DMS 273 treated with DMSO at 0.1 percent for 48 hours (cell line): ENCODE results near the gene PGRMC2.
A peak's percentile ranks its signal among the peaks of the same experiment; 100 is the strongest.
"Not testable (repeated sequence)": the region's sequence is repeated elsewhere in the genome, so short reads cannot be mapped to it uniquely, and the experiment has no call there.

Experiments used
- DNase-seq: peaks from one replicate; lab custom pipeline; 2025; lab: John Stamatoyannopoulos, UW

PGRMC2 gene

DNA sequence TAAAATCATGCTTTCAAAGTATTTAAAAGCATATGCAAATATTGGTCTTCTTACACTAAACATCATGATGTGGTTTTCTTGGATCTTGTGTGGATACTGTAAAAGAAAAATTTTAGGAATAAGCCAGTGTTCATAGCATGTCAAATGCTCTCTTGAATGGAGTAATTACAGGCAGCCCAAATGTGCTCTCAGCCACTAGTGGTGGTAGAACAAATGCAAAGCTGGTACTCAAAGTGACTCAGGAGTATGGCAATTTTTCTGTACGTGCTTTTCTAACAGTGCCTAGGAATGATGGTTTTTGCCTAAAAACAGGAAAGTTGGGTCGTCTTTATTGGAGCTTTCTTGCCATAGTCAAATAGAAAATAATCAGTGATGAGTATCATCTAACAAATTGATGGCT lies 19.9 kb downstream of the PGRMC2 start:
- DNase-seq: no peak

DNA sequence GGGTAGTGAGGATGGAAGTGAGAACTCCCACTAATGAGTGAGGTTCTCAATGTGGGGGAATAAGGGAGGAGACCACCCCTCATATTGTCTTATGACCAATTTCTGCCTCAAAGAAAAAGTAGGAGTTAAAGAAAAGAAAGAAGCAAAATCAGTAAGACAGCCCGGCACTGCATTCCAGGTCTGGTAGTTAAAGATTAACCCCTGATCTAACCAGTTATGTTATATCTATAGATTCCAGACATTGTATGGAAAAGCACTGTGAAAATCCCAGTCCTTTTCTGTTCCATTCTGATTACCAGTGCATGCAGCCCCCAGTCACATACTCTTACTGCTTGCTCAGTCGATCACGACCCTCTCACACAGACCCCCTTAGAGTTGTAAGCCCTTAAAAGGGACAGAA lies 20.4 kb downstream of the PGRMC2 start:
- not testable (repeated sequence) for DNase-seq

DNA sequence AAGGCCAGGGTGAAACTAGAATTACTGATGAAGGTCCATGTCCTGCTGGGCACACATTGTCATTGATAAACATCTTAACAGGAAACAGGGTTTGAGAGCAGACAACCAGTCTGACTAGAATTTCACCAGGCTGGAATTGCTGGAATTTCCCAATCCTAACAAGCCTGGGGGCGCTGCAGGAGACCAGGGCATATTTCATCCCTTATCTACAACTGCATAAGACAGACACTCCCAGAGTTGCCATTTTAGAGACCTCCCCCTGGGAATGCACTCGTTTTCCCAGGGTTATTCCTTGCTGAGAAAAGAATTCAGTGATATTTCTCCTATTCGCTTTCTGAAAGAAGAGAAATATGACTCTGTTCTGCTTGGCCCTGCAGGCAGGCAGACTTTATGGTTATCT lies 22.1 kb downstream of the PGRMC2 start:
- DNase-seq: not testable (repeated sequence)

DNA sequence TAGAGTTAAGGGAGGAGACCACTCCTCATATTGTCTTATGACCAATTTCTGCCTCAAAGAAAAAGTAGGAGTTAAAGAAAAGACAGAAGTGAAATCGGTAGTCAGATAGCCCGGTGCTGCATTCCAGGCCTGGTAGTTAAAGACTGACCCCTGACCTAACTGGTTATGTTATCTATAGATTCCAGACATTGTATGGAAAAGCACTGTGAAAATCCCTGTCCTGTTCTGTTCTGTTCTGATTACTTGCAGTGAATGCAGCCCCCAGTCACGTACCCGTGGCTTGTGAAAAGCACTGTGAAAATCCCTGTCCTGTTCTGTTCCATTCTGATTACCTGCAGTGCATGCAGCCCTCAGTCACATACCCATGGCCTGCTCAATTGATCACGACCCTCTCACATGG lies 27.7 kb downstream of the PGRMC2 start:
- not testable (repeated sequence) for DNase-seq

DNA sequence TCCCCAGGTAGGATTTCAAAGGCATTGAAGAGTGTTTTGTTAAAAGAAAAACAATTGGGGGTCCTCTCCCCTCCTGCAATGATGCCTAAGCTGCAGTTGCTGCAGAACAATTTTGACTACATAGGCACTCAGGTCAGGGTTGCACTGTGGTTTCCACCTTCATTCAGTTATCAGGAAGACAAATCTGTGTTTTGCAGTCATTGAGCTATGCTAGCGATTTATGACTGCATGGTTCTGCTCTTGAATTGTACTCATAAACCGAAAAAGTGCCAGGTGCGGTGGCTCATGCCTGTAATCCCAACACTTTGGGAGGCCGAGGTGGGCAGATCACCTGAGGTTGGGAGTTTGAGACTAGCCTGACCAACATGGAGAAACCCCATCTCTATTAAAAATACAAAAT lies 29.4 kb downstream of the PGRMC2 start:
- DNase-seq: not testable (repeated sequence)

DNA sequence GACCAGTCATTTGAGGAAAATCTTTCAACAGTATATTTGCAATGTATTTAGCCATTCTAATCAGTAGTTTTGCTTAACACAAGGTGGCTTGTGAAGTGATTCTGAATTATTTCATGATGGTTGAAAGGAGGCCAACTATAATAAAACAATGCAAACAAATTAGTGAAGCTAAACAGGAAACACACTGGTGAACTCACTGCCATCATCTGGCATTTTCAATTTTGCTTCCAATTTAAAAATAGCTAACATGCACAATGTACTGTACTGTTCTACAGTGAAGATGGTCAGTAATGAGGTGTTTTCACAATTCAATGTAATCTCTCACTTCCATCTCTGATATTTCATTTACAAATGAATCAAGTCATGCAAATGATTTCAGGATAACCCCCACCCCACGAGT lies 31.1 kb downstream of the PGRMC2 start:
- no peak for DNase-seq

DNA sequence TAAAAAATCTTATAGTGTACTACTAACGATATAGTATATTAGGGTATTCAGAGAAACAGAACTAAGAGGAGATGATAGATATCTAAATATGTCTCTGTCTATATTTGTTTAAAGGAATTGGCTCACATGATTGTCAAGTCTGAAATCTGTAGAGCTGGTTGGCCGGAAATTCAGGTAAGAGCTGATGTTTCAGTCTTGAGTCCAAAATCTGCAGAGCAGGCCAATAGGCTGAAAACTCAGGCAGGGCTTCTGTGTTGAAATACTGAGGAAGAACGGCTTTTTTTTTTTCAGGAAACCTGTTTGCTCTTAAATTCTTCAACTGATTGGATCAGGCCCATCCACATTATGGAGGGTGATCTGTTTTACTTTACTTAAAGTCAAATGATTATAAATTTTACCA lies 31.7 kb downstream of the PGRMC2 start:
- no peak for DNase-seq

DNA sequence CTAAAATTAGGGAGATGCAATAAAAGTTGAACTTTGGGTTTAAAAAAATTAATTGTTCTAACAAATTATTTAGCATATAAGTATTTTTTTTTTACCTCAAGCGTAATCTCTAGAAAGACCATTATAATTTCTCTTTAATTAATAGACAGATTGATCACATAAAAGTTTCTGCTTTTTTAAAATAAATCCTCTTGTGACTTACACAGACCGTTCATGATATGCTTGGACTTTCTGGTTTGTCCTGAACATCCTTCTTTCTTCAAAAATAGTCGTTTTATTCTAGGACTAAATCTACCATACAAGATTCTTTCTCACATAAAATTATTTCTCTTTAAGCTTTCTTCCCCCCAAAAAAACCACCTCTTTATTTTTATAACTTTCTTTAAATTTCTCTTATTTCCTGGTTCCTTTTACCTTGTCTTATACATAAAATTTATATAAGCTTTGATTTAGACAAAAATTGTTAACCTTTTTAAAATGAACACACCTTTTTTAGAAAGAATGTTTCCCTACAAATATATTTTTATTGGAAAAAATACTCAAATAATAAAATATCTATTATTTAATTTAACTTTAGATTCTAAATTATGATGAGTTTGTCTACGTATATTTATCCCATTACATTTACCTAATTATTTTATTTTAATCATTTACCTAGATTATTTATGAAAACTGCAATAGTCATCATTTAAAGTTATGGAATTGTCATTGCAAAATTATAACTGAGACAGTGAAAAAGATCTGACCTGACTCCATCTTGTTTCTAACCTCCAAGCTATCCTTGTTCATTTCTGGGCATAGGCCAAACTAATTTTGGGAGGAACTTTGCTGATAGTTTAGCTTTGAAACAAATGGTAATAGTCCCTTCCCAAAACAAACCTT lies 37.6 kb downstream of the PGRMC2 start:
- DNase-seq: no peak

DNA sequence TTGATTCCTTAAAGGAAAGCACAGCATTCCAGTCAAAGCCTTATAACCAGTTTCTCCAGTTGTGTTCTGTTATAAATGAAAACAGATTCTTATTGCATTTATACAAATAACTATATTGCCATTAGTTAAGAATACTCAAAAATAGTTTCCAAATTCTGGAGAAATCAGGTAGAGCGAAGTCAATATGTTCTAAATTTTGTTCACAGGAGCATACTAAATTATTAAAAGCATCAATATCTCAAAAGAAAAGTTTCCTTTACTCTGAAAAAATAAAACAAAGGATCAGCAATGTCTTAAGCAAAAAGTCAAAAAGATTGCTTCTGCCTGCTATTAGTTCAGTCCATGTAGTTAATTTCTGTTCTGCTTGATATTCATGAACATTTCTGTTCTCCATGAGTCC lies 39.7 kb downstream of the PGRMC2 start:
- no peak for DNase-seq

DNA sequence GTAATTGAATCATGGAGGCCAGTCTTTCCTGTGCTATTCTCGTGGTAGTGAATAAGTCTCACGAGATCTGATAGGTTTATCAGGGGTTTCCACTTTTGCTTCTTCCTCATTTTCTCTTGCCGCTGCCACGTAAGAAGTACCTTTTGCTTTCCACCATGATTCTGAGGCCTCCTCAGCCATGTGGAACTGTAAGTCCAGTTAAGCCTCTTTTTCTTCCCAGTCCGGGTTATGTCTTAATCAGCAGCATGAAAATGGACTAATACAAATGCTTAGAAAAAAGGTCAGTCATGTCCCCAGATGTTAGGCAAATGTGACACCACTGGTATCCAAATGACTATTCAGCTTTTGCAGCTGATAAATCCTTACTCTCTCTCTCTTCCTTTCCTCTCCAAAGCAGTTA lies 42.2 kb downstream of the PGRMC2 start:
- not testable (repeated sequence) for DNase-seq

DNA sequence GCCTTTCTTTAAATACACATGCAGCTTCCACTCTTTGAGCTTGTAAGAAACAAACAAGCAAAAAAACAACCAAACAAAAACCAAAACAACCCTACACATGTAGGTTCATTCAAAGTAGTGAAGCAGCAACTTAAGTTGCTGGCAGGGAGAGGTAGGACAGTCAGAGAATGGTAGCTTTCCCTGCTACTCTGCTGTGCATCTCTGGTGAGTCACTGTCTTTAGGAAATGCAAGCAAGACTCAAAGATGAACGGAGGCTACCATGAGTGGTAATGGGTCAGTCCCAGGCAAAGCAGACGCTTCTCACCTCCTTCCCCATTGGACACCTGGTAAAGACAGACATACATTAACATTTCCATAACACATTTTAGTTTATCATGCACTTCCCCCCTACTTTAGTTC lies 43.2 kb downstream of the PGRMC2 start:
- no peak for DNase-seq

DNA sequence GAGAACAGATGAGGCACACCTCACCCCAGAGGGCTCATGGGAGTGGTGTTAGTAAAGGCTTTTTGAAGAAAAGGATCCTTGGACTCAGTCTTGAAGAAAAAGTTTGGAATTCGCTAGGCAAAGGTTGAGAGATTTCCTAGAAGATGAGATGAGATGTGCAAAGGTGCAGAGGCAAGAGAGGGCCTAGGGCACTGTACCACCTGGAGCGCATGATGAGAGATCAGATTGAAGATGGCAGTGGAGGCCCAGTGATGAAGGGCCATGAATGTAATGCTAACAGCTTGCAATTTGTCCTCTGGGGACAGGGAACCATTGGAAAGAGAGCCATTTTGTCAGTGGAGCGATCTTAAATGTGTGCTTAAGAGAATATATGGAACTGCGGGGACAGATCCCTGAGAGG lies 45.0 kb downstream of the PGRMC2 start:
- DNase-seq: no peak

DNA sequence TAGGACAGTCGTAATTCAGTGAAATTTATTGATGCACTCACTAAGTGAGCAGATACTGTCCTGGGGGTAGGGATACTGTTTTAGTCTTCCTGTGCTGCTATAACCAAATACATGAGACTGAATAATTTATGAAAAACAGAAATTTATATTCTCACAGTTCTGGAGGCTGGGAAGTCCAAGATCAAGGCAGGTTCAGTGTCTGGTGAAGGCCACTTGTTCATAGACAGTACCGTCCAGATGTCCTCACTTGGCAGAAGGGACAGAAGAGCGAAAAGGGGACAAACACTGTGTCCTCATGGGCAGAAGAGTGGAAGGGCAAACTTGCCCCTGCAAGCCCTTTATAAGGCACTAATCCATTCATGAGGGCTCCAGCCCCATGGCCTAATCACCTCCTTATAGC lies 45.6 kb downstream of the PGRMC2 start:
- no peak for DNase-seq

DNA sequence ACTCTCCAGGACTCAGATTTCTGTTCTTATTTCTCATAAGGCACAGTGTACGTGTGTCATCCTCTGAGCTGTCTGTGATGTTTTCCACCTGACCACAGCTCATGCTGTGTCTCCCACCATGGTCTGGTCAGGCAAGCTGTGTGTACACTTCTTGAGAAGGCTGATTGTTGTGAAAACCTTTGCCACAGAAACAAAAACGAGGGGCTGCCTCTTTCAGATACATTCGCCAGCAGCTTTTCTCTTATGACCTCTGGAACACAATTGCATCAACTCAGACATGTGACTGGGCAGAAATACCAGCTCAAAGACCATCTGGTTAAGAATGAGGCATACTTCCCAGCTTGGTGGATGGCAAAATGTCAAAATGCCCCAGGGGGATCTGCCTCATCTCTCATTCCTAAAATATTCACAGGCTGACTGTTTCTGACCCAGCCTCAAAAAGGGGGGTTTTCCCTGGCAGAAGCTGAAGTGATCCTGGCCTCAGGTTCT lies 46.1 kb downstream of the PGRMC2 start:
- DNase-seq: peak; percentile 68

DNA sequence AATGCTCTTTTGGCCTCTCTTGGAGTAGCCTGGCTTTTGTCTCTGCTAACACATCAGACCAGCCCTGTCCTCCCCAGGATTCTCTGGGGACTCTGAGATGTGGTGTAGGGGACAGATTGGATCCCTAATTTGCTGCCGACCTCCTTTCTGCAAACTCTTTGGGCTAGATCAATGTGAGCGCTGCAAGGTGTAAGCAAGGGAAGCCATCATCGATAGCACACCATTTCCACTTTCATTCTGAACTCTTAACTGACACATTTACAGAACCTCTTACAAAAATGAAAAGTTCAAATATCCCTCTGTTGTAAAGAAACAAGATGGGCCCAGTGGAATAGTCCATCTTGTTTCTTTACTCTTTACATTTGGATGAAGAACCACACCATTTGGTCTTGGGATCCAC lies 46.6 kb downstream of the PGRMC2 start:
- no peak for DNase-seq

DNA sequence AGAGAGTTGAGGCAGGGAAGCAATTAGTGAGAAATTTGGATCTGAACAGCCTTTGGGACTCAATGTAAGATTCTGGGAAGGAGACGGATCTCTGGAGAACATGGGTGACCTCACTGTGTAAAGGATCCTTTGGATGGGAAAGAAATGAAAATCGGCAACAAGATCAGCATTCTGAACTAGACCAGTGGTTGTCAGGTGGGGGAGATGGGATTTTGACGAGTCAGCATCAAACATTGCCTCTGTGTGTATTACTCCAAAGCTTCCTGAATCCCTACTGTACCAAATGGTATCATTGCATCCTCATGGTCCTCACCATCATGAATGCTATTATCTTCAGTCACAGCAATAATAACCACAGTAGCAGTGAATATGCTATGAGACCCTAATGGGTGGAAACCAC lies 52.8 kb downstream of the PGRMC2 start:
- no peak for DNase-seq

DNA sequence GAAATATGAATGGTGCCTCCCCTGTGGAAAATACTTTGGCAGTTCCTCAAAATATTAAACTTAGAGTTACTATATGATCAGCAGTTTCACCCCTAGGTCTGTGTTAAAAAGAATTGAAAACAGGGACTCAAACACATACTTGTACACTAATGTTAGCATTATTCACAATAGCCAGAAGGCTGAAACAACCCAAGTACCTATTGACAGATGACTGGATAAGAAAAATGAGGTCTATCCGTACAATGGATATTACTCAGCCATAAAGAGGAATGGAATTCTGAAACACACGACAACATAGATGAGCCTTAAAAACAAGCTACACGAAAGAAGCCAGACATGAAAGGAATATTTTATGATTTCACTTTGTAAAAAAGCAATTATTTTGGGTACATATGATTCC lies 54.9 kb downstream of the PGRMC2 start:
- DNase-seq: no peak

DNA sequence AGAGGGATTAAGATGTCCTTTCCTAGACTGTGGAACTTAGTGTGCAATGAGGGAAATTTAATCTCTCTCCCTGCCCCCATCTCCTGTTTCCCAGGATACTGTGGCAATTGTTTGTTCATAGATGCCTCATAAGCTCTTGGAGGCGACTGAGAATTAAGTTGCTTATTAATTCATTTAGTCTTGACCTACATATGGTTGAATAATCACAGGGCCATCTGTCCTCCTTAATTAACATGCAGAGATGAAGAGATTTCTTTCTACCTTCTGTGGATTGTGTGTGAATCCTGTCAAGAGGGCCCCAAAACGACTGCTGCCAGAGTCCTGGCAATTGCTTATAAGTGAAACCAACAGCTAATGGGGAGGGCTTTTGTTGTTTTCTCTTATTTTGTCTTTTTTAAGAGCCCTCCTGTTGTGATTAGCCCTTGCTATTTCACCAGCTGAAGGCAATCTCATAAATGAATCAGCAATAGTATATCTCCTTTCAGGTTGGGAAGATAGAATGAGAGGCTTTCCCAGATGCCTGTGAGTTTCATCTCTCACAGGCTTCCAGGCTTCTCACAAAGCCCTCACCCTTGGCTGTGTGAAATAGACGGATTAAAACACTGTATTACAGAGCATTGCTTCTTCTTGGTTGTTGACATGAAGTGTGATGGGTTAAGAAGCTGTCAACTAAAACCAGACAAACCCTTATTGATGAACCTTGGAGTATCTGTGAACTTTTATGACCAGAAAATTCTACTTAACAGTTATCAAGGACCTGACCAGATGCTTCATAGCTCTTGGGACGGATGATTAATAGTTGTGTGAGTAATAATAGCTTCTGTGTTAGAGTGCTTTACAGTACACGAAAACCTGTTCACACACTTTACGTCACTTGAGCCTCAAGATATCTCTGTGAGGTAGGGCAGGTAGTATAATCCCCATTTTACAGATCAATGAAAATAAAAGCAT lies 58.5 kb downstream of the PGRMC2 start:
- DNase-seq: peak; percentile 96

DNA sequence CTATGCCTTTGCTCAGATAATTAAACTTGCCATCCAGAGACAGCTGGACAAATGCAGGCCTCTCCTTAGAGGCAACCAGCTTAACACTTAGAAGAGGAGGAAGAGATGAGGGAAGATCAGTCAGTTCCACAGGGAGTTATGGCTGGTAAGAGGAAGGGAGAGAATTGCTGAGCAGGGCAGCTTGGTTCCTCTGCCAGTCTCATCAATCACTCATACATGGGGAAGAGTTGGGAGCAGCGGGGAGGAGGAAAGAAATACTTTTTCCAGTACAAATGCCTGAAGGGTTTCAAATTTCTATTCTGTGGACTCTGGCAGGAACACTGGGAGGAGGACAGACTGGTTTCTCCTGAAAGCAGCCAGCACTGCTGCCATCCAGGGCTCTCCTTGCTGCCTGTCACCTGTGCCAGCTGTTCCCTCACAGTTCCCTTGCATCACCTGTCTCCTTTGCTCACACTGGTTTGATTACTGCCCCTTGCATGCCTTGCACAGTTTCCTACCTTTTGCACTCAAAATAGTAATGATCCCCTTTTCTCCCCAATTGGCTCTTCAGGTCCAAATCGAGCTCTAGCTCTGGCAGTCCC lies 59.5 kb downstream of the PGRMC2 start:
- DNase-seq: peak; percentile 77

DNA sequence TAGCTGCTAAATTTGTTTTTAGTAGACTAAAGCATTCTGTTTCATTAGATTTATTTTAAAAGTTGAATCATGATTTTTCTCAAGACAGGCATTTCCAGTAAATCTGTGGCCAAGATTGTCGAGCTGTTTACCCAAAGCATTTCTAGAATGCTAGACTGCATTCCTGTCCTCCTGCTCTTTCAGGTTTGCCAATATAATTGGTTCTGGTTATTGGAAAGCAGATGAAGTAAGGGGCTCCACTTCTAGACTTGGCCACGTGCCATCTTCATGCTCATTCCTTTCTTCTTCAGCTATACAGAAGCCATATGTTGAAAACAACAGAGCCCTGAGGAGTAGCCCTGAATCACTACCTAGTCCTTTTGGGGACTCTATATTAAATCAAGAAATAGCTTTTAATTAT lies 62.5 kb downstream of the PGRMC2 start:
- peak; percentile 67 for DNase-seq

DNA sequence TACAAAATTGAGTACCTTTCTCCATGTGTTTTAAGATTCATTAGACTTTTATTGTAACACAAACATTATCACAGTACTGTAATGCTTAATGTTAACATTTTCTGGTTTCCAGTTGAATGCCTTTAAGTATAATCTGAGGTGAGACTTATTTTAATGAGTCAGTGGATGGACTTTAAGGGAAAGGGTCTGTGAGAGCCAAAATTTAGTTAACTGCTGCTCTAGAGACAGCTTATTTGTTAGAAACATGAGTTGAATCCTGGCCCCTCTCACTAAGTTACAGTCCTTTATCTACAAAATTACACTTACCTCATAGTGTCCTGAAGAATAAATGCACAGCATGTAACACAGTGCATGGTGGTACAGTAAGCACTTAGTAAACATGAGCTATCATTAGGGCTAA lies 66.0 kb downstream of the PGRMC2 start:
- no peak for DNase-seq
